GM10847 (cell line): Measurements from ENCODE around the gene PROCA1.

Experiments
- POLR2A ChIP-seq: IDR thresholded peaks from 2 replicates; pipeline ENCODE4 v1.6.1; 2011; ENCODE audit not compliant: insufficient read length; ENCODE audit errors: extremely low read depth

PROCA1 gene

DNA sequence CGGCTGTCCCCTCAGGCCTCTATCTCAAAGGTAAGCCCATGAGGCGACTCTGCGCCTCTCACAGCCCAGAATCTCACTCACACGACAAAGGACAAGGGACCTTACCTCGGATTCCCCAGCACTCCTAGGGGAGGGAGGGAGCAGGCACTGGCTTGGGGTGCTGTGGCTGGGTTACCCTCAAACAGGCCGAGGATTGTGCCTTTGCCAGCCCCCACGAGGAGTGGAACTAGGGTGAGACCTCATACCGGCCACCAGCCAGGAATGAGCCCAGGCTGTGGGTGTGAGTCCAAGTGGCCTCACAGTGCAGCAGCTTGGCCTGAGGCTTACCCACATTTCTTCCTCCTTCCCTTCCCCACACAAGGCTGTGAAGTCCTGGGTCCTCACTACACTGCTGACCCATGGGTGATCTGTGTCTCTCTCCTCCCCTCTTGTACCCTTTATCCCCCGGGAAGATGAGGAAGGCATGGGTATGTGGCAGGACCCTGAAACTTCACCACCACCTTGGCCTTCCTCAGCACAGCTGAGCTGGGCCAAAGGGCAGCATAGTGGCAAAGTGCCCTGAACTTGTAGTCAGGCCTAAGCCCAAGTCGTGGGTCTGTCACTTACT, 5.9 kb downstream of the PROCA1 start:
- no peak for TF ChIP-seq POLR2A

GRCh38 chr17:28705074-28705659, 6.5 kb downstream of the PROCA1 start:
- TF ChIP-seq POLR2A, result no peak

- TF ChIP-seq POLR2A, result no peak
Observed at GRCh38 chr17:28704219-28704858, 7.3 kb downstream of the PROCA1 start.

- no peak for TF ChIP-seq POLR2A
Observed at GRCh38 chr17:28703552-28704218, 8.0 kb downstream of the PROCA1 start.

DNA sequence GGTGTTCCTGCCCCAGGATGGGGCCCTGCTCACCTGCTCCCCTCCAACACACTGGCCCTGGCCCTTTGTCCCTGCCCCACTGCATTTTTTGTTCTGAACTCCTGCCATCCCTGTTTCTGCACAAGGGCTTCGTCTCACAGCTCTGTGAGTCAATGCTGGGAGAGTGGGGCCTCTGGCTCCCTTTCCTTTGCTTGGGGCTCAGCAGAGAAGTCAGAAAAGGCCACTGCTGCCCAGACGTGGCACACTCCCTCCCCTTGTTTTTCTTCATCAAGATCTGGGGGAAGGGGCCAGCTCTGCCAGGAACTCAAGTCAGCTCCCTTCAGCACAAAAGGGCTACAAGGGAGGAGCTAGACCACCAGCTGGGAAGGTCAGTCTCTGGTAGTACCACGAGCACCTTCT, 8.9 kb downstream of the PROCA1 start:
- no peak for TF ChIP-seq POLR2A

DNA sequence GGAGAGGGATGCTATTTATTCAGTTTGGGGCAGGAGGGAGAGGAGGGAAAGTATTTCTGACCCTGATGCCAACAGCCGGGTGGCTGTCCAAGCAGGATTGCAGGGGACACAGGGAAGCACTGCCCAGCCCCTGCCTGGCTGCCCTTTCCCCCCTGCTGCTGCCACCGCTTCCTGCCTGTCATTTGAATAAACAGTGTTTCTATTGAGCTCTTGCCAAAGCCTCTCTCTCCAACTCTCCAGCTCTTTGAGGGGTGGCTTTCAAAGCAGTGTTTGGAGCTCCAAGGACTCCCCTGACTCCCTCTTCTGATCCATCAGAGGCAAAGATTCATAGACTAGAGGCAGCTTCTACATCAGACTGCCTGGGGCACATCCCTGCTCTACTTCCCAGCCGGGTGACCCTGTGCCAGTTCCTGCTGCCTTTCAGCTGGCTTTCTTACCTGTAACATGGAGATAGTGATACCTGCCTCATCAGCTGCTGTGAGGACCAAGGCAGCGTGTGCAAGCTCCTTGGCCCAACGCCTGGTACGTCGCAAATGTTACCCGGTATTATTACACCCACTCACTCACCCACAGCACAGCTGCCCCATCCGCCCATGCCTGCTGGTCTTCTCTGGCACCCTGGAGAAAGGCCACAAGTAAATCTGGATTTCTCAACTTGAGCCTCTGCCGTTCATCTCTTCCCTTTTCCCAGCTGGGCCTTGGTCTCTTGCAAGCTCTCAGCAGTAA, 9.5 kb downstream of the PROCA1 start:
- TF ChIP-seq POLR2A, result no peak

DNA sequence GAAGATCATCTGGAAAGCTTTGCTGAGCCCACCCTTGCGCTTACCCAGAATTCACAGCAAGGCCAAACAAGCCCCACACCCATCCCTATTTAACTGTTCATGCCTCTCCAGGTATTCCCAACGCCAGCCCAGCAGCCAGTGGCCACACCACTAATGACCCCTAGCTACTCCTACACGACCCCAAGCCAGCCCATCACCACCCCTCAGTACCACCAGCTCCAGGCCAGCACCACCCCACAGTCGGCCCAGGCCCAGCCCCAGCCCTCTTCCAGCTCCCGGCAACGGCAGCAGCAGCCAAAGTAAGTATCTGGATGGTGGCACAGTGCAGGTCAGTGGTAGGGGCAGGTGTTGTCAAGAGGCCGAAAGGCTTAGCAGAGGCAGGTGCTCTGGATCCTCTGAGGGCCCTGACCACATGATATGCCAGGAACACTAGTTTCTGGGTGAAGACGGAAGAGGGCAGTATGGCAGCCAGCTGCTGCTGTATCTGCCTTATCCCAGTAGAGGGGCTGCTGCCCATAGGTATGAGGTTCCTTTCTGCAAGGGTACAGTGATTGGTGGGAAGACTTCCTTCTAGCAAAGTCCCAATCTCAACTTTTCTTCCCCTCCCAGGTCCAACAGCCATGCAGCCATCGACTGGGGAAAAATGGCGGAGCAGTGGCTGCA, 10.7 kb downstream of the PROCA1 start:
- TF ChIP-seq POLR2A, result no peak

GRCh38 chr17:28700278-28700677, 11.4 kb downstream of the PROCA1 start:
- no peak for TF ChIP-seq POLR2A

GRCh38 chr17:28698253-28698941, 13.3 kb downstream of the PROCA1 start:
- no peak for TF ChIP-seq POLR2A

GRCh38 chr17:28693869-28694268, 17.8 kb downstream of the PROCA1 start:
- TF ChIP-seq POLR2A, result no peak

DNA sequence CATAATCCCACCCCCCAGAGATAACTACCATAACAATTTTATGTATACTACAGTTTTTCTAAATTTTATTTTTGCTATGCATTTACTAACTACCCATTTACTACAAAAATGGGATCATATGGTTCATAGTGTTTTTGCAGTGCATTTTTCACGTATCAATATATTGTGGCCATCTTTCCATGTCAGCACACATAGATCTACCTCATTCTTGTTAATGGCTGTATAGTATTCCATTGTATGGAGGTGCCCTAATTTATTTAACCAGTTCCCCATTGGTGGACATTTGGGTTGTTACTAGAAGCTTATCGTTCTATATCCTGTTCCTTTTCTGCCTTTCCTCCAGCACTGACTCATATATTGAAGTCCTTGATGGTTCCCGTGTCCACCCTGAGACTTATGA, 22.7 kb downstream of the PROCA1 start:
- no peak for TF ChIP-seq POLR2A

- no peak for TF ChIP-seq POLR2A
Observed at GRCh38 chr17:28688481-28688880, 23.2 kb downstream of the PROCA1 start.

- TF ChIP-seq POLR2A, result no peak
Observed at GRCh38 chr17:28686296-28686695, 25.4 kb downstream of the PROCA1 start.

DNA sequence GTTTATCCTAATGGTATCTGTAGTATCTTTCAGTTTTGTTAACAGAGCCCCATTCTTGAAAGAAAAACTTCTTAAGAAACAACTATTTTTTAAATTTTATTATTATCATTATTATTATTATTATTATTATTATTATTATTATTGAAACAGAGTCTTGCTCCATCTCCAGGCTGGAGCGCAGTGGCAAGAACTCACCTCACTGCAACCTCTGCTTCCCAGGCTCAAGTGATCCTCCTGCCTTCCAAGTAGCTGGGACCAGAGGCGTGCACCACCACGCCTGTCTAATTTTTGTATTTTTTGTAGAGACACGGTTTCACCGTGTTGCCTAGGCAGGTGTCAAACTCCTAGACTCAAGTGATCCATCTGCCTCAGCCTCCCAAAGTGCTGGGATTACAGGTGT, 26.3 kb downstream of the PROCA1 start:
- no peak for TF ChIP-seq POLR2A
